Mucosa of rectum (tissue), 2 donors: ENCODE data around the gene CCDC57.

Experiments used
- H3K27ac ChIP-seq, 2 donors: one replicate each; pipeline ENCODE4 v1.7.0; 2013; ENCODE audit warnings: inconsistent platforms in 2 of 2, low read depth in 2 of 2, low read length in 2 of 2
- H3K27me3 ChIP-seq, 2 donors: one replicate each; pipeline ENCODE4 v1.7.0; 2013; ENCODE audit warnings: low read length in 2 of 2; ENCODE audit not compliant: control insufficient read depth in 2 of 2, insufficient read depth in 2 of 2
- H3K36me3 ChIP-seq, 2 donors: one replicate each; pipeline ENCODE4 v1.7.0; 2013; ENCODE audit warnings: low read length in 2 of 2; ENCODE audit not compliant: control insufficient read depth in 2 of 2, insufficient read depth in 2 of 2
- H3K4me1 ChIP-seq, 2 donors: one replicate each; pipeline ENCODE4 v1.7.0; 2013; ENCODE audit warnings: low read length in 2 of 2, mild to moderate bottlenecking in 1 of 2; ENCODE audit not compliant: control insufficient read depth in 2 of 2, insufficient read depth in 2 of 2
- H3K4me3 ChIP-seq, 2 donors: one replicate each; pipeline ENCODE4 v1.7.0; 2013; ENCODE audit warnings: low read length in 2 of 2
- H3K9ac ChIP-seq, 2 donors: one replicate each; pipeline ENCODE4 v1.7.0; 2013; ENCODE audit warnings: low read length in 2 of 2, low read depth in 1 of 2, mild to moderate bottlenecking in 1 of 2
- H3K9me3 ChIP-seq, 2 donors: one replicate each; pipeline ENCODE4 v1.7.0; 2013; ENCODE audit warnings: low read length in 2 of 2; ENCODE audit not compliant: control insufficient read depth in 2 of 2
- donor health status: healthy.
- donor health status: Normal muscosa, but diverticular disease.

CCDC57 gene

DNA sequence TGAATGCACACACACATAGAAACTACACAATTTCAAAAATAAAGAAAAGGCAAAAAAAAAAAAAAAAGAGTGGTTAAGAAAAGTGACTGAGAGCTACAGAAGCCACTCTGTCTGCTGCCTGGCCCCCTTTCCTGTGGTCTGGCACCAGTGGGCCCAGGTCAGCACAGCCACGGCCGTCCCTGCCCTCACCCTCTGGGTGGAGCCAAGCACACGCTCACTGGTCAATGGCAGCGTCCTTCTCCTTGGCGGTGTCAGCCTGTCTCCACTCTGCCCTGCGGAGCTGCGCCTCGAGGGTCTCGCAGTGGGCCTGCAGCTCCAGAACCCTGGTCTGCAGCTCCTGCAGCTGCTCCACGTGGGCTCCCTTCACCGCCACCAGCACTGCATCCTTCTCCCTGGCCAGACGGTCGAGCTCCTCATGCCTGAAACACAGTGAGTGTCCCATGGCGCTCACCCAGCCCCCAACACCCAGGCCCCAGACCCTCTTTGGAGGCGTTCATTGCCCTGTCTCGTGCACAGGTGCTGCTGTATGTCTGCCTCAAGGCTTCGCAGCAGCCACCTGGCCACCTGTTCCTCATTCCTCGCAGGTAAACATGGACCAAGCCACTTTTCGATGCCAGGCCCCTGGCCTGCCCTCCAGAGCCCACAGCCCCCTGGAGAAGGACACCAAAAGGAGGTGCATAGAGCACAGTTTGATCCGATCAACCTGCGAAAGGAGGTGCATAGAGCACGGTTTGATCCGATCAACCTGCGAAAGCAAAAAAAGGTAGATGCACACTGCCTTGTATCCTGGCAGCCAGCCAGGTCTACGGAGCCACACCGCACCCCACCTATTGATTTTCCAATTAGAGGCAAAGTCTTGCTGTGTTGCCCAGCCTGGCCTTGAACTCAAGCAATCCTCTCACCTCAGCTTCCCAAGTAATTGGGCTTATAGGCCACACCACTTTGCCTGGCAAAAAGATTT, 24.4 kb downstream of the CCDC57 start:
- Histone ChIP-seq H3K4me1 (peaks cover under 1 to 2% of the 10 kb centered on the region in 2 donors), H3K9ac (no peak overlapping the region), H3K9me3 (no peaks in the 10 kb centered on the region), H3K36me3 (peaks cover 10 to 13% of the 10 kb centered on the region in 2 donors), H3K4me3 (no peak overlapping the region), H3K27ac (no peak overlapping the region), H3K27me3 (no peaks in the 10 kb centered on the region)

GRCh38 chr17:82187500-82187899, 25.1 kb downstream of the CCDC57 start:
- no peak overlapping the region for H3K4me3 ChIP-seq
- H3K9me3 ChIP-seq = no peaks in the 10 kb centered on the region
- peaks cover 15% of the 10 kb centered on the region in 2 donors for H3K36me3 ChIP-seq
- H3K9ac ChIP-seq = no peak overlapping the region
- no peaks in the 10 kb centered on the region for H3K4me1 ChIP-seq
- H3K27me3 ChIP-seq = no peaks in the 10 kb centered on the region
- H3K27ac ChIP-seq = no peak overlapping the region

DNA sequence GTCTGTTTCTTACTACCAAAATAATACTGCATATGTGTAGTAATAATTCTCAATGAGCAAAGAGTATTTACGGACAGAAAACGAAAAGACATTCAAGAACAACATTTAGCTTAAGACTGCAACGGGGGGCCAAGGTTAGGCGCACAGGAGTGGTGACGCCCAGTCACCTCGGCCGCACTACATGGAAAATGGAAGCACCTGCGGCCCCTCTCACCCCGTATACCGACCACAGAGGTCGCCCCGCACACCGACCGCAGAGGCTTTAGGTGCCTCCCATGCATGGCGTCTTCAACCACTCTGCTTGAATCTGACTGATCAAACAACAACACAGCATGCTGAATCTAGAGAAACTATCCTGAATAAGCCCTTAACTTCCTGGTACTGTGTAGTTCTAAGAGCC, 26.4 kb downstream of the CCDC57 start:
- H3K27me3 ChIP-seq = no peaks in the 10 kb centered on the region
- no peaks in the 10 kb centered on the region for H3K9me3 ChIP-seq
- H3K36me3 ChIP-seq = peaks cover 15 to 17% of the 10 kb centered on the region in 2 donors
- H3K9ac ChIP-seq = no peak overlapping the region
- H3K4me3 ChIP-seq = no peak overlapping the region
- no peak overlapping the region for H3K27ac ChIP-seq
- no peaks in the 10 kb centered on the region for H3K4me1 ChIP-seq

GRCh38 chr17:82184761-82185160, 27.9 kb downstream of the CCDC57 start:
- Histone ChIP-seq H3K4me3 (no peak overlapping the region), H3K36me3 (peaks cover 20 to 23% of the 10 kb centered on the region in 2 donors), H3K9me3 (no peaks in the 10 kb centered on the region)

DNA sequence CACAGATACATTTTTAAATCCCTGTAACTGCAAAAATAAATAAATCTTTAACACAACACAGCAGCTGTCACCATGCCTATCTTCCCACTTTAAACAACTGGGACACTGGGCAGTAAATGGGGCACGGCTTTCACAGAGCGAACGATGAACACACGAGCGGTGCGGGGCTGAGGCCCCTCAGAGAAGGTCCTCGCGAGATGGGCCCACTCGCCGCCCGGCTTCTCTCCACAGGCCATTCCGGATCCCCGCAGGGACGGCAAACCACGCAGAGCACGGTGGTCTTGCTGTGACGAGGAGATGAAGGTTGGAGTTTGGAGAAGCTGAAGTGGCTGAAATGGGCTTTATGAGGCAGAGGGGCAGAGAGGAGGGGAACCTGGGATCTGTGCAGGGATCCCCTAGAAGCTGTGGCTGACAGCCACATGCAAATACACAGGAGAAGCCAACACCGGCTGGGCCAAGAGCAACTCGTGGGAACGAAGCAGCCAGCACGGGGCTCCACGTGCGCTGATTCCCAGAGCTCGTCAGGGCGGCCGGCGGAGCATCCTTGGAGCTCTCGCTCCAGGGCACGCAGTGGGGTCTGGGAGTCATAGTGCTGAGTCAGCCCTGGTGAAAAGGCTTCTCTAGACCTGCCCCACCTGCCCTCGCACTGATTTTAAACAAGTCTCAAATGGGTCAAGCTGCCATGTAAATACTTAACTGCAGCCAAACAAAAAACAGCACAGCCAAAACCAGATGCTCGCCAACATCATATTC, 31.7 kb downstream of the CCDC57 start:
- Histone ChIP-seq H3K4me1 (no peaks in the 10 kb centered on the region), H3K27ac (no peak overlapping the region), H3K9me3 (no peaks in the 10 kb centered on the region), H3K27me3 (no peaks in the 10 kb centered on the region), H3K9ac (no peak overlapping the region), H3K36me3 (peaks cover 23 to 24% of the 10 kb centered on the region in 2 donors), H3K4me3 (no peak overlapping the region)

More at GRCh38 chr17:82184761-82185160, 27.9 kb downstream of the CCDC57 start:
- H3K9ac ChIP-seq = no peak overlapping the region
- H3K27ac ChIP-seq = no peak overlapping the region
- no peaks in the 10 kb centered on the region for H3K27me3 ChIP-seq
- no peaks in the 10 kb centered on the region for H3K4me1 ChIP-seq

- no peaks in the 10 kb centered on the region for H3K4me1 ChIP-seq
- H3K36me3 ChIP-seq = peaks cover 22 to 24% of the 10 kb centered on the region in 2 donors
- H3K4me3 ChIP-seq = no peak overlapping the region
- no peaks in the 10 kb centered on the region for H3K27me3 ChIP-seq
- no peak overlapping the region for H3K27ac ChIP-seq
- H3K9me3 ChIP-seq = no peaks in the 10 kb centered on the region
- H3K9ac ChIP-seq = no peak overlapping the region
Observed at GRCh38 chr17:82179946-82180475, 32.6 kb downstream of the CCDC57 start.

GRCh38 chr17:82179412-82179811, 33.2 kb downstream of the CCDC57 start:
- no peaks in the 10 kb centered on the region for H3K27me3 ChIP-seq
- H3K9me3 ChIP-seq = no peaks in the 10 kb centered on the region
- no peak overlapping the region for H3K27ac ChIP-seq
- H3K36me3 ChIP-seq = peaks cover 16 to 19% of the 10 kb centered on the region in 2 donors
- no peaks in the 10 kb centered on the region for H3K4me1 ChIP-seq
- H3K9ac ChIP-seq = no peak overlapping the region
- H3K4me3 ChIP-seq = no peak overlapping the region

- Histone ChIP-seq H3K9ac (no peak overlapping the region), H3K27me3 (no peaks in the 10 kb centered on the region), H3K27ac (no peak overlapping the region), H3K9me3 (no peaks in the 10 kb centered on the region), H3K4me1 (no peaks in the 10 kb centered on the region), H3K4me3 (no peak overlapping the region), H3K36me3 (peaks cover 15 to 19% of the 10 kb centered on the region in 2 donors)
Observed at GRCh38 chr17:82178499-82179261, 34.0 kb downstream of the CCDC57 start.

DNA sequence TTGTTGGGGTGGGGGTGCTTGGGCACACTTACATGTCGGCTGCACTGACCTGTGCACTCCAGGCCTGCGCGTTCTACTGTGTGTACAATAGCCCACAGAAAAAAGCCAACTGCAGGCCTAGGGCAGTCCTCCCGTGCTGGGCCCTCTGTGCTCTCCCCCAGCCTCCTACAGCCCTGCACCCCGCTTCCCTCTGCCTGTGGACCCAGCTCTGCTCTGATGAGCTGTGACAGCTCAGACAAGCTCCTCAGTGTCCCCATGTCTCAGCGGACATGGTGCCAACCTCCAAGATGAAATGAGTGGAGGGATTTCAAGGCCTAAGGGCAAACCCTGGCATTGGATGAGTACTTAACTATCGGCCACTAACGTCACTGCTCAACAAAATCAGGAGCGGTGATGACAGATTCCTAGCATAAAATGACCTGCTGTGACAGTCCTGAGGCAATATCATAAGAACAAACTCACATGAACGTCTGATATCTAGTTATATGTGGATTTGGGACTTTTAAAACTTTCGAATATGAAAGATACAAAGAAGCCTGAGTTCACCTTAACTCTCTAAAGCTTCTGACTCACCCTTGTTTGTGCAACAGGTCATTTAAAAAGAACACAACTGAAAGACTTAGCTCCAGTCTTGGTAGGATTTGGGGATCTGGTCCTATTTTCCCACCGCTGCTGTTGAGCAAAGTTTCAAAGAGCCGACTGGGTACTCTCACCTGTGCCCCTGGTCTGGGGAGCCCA, 34.7 kb downstream of the CCDC57 start:
- H3K9ac ChIP-seq = no peak overlapping the region
- no peak overlapping the region for H3K27ac ChIP-seq
- no peak overlapping the region for H3K4me3 ChIP-seq
- H3K36me3 ChIP-seq = peaks cover 9 to 19% of the 10 kb centered on the region in 2 donors
- no peaks in the 10 kb centered on the region for H3K27me3 ChIP-seq
- no peaks in the 10 kb centered on the region for H3K4me1 ChIP-seq
- H3K9me3 ChIP-seq = no peaks in the 10 kb centered on the region
